OCI-LY1 (cell line): ENCODE measurements around the gene NUBPL.

Experiments
- CTCF ChIP-seq: fragments of 200-600 bp; sonication (generic), shearing (Covaris generic); IDR thresholded peaks from 2 replicates; pipeline ENCODE4 v1.5.1; 2017; ENCODE audit warnings: mild to moderate bottlenecking, antibody characterized with exemption, low read length, moderate library complexity, mixed read lengths
- EZH2 ChIP-seq: fragments of 200-600 bp; sonication (generic), shearing (Covaris generic); IDR thresholded peaks from 2 replicates; pipeline ENCODE4 v1.8.0; 2017; ENCODE audit warnings: borderline replicate concordance, mixed run types, mild to moderate bottlenecking, antibody characterized with exemption, low read length, moderate library complexity, mixed read lengths

DNA sequence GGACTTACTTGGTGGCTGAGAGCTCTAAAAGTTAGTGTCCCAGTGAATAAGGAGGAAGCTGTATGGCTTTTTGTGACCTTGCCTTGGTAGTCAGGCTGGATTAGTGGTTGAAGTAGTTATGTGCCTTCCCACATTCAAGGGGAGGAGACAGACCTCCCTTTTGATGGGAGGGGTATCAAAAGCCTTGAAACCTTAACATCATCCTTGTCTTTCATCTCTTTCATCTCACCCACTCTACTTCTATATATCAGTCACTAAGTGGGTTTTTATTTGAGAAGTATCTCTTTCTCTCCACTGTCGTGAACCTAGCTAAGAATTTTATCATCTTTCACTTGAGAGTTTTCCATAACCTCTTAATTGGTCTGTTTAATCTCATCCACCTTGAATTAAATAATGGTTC, 15.7 kb downstream of the NUBPL start:
- TF ChIP-seq CTCF (no peak), EZH2 (no peak)
